SK-N-SH (cell line): ENCODE data around the gene MXRA8. TPM values are rescaled to one million over a fixed set of nuclear protein-coding genes. Genes with fewer than 3 reads are reported as not detected.

Experiments
- CTCF ChIA-PET: fragments of 300-600, 350-600 bp; formaldehyde crosslinking; extraction: SDS; loops from one replicate; lab custom pipeline; 2021; lab: Yijun Ruan, JAX
- POLR2A ChIA-PET: fragments of 350-600 bp; sonication (Branson Sonifier 250); formaldehyde crosslinking; extraction: SDS; loops from one replicate; lab custom pipeline; 2020; ENCODE audit warnings: antibody characterized with exemption, inconsistent platforms; lab: Yijun Ruan, JAX
- DNase-seq: peaks from one replicate; pipeline ENCODE4 v3.0.0; 2012
- H2AFZ ChIP-seq: fragments of 200-600 bp; sonication (generic); 2 replicates; pipeline ENCODE4 v1.8.1; 2016; ENCODE audit warnings: antibody characterized with exemption, mild to moderate bottlenecking, low read depth
- H3F3A ChIP-seq: fragments of 200-600 bp; sonication (generic); replicated peaks from 2 replicates; pipeline ENCODE3; 2016; ENCODE audit warnings: antibody characterized with exemption, mild to moderate bottlenecking; ENCODE audit not compliant: insufficient read depth
- H3K27ac ChIP-seq, 2 experiments: fragments of 200-500 bp in 1 of 2; fragments of 200-600 bp in 1 of 2; sonication (Bioruptor generic) in 1 of 2; sonication (generic), shearing (Covaris generic) in 1 of 2; 2 replicates each; pipeline versions ENCODE4 v1.5.1 to v1.6.1; 2014 to 2016; ENCODE audit warnings: low read depth in 2 of 2, inconsistent platforms in 1 of 2, low read length in 1 of 2, mild to moderate bottlenecking in 1 of 2, mixed read lengths in 1 of 2
- H3K27me3 ChIP-seq: fragments of 200-600 bp; sonication (generic), shearing (Covaris generic); 2 replicates; pipeline ENCODE4 v1.6.1; 2016; ENCODE audit warnings: mixed run types; ENCODE audit not compliant: insufficient read depth
- H3K36me3 ChIP-seq, 2 experiments: fragments of 200-500 bp in 1 of 2; fragments of 200-600 bp in 1 of 2; sonication (Bioruptor generic) in 1 of 2; sonication (generic) in 1 of 2; replicated peaks in 1 of 2; 2 replicates each; pipeline versions ENCODE3 to v1.5.1; 2014 to 2016; ENCODE audit warnings: low read length in 1 of 2, mild to moderate bottlenecking in 1 of 2; ENCODE audit not compliant: insufficient read depth in 2 of 2, control insufficient read depth in 1 of 2
- H3K4me1 ChIP-seq, 2 experiments: fragments of 200-500 bp in 1 of 2; fragments of 200-600 bp in 1 of 2; sonication (Bioruptor generic) in 1 of 2; sonication (generic), shearing (Covaris generic) in 1 of 2; 2 replicates each; pipeline versions ENCODE4 v1.5.1 to v1.6.1; 2014 to 2016; ENCODE audit warnings: low read depth in 1 of 2, low read length in 1 of 2, mixed run types in 1 of 2; ENCODE audit not compliant: insufficient read depth in 2 of 2, control insufficient read depth in 1 of 2
- H3K4me2 ChIP-seq: fragments of 200-600 bp; sonication (generic), shearing (Covaris generic); 2 replicates; pipeline ENCODE4 v1.6.1; 2017; ENCODE audit warnings: mixed run types
- H3K4me3 ChIP-seq, 2 experiments: fragments of 200-500 bp in 1 of 2; fragments of 200-600 bp in 1 of 2; sonication (Bioruptor generic) in 1 of 2; sonication (generic), shearing (Covaris generic) in 1 of 2; 2 replicates each; pipeline versions ENCODE4 v1.5.1 to v1.8.1; 2014 to 2016; ENCODE audit warnings: low read depth in 2 of 2, inconsistent platforms in 1 of 2, low read length in 1 of 2, mild to moderate bottlenecking in 1 of 2, mixed read lengths in 1 of 2, moderate library complexity in 1 of 2
- H3K79me2 ChIP-seq: fragments of 200-600 bp; sonication (generic); 2 replicates; pipeline ENCODE4 v1.8.1; 2017; ENCODE audit warnings: mild to moderate bottlenecking; ENCODE audit not compliant: insufficient read depth
- H3K9ac ChIP-seq: fragments of 200-600 bp; sonication (generic); 2 replicates; pipeline ENCODE4 v1.6.1; 2017; ENCODE audit warnings: mixed run types
- H3K9me2 ChIP-seq: fragments of 200-600 bp; sonication (generic); 2 replicates; pipeline ENCODE4 v1.6.1; 2017; ENCODE audit warnings: mixed run types
- H3K9me3 ChIP-seq: fragments of 200-600 bp; sonication (generic); 2 replicates; pipeline ENCODE4 v1.6.1; 2017; ENCODE audit warnings: mixed run types, mild to moderate bottlenecking, moderate library complexity
- H4K20me1 ChIP-seq: fragments of 200-600 bp; sonication (generic); 2 replicates; pipeline ENCODE4 v1.6.1; 2017; ENCODE audit warnings: mild to moderate bottlenecking, mixed run types; ENCODE audit not compliant: insufficient read depth
- ELF1 ChIP-seq: IDR thresholded peaks from 2 replicates; pipeline ENCODE4 v1.4.0; 2012
- EP300 ChIP-seq, 2 experiments: IDR thresholded peaks; 2 replicates each; pipeline versions ENCODE4 v1.4.0 to v1.6.1; 2012; ENCODE audit warnings: borderline replicate concordance in 1 of 2, low read depth in 1 of 2, low read length in 1 of 2
- EZH2phosphoT487 ChIP-seq: fragments of 200-600 bp; sonication (generic); IDR thresholded peaks from 2 replicates; pipeline ENCODE4 v1.6.1; 2017; ENCODE audit warnings: low read depth, mixed run types, mild to moderate bottlenecking, antibody characterized with exemption, moderate library complexity, borderline replicate concordance
- FOXJ3 ChIP-seq: sonication (generic); formaldehyde crosslinking; IDR thresholded peaks from 2 replicates; pipeline ENCODE4 v1.5.1; 2020; ENCODE audit warnings: mild to moderate bottlenecking, missing genetic modification reagents
- FOXM1 ChIP-seq: IDR thresholded peaks from 2 replicates; pipeline ENCODE4 v1.4.0; 2012; ENCODE audit warnings: low read depth, mild to moderate bottlenecking
- GABPA ChIP-seq: IDR thresholded peaks from 2 replicates; pipeline ENCODE4 v1.4.0; 2012; ENCODE audit warnings: low read depth, mild to moderate bottlenecking
- GATA2 ChIP-seq: sonication (generic); formaldehyde crosslinking; IDR thresholded peaks from 2 replicates; pipeline ENCODE4 v1.5.0; 2020; ENCODE audit warnings: mild to moderate bottlenecking, missing genetic modification reagents
- JUND ChIP-seq: IDR thresholded peaks from 2 replicates; pipeline ENCODE4 v1.4.0; 2012
- MXI1 ChIP-seq: IDR thresholded peaks from 2 replicates; pipeline ENCODE4 v1.6.1; 2012; ENCODE audit warnings: mild to moderate bottlenecking, low read depth, low read length, improper control_type of control experiment
- RCOR1 ChIP-seq: fragments of 150-350 bp; IDR thresholded peaks from 2 replicates; pipeline ENCODE4 v1.6.1; 2017; ENCODE audit warnings: antibody characterized with exemption, low read length
- SIN3A ChIP-seq: IDR thresholded peaks from 2 replicates; pipeline ENCODE4 v1.6.1; 2012; ENCODE audit warnings: low read depth, mild to moderate bottlenecking, low read length, moderate library complexity, borderline replicate concordance
- SMC3 ChIP-seq: IDR thresholded peaks from 2 replicates; pipeline ENCODE4 v1.6.1; 2012; ENCODE audit warnings: low read depth, low read length, improper control_type of control experiment
- TAF1 ChIP-seq: IDR thresholded peaks from 2 replicates; pipeline ENCODE4 v1.6.1; 2012; ENCODE audit warnings: low read depth, mild to moderate bottlenecking, low read length, moderate library complexity, borderline replicate concordance
- TCF12 ChIP-seq: IDR thresholded peaks from 2 replicates; pipeline ENCODE4 v1.4.0; 2012
- TEAD4 ChIP-seq: IDR thresholded peaks from 2 replicates; pipeline ENCODE4 v1.4.0; 2012; ENCODE audit warnings: mild to moderate bottlenecking, borderline replicate concordance; ENCODE audit not compliant: insufficient read depth
- WGBS: methylation state at CpG from one replicate; pipeline ENCODE4 v1.1.6; 2017; ENCODE audit warnings: low lambda C conversion rate; 5-methylcytosine and 5-hydroxymethylcytosine counted together
- polyA plus RNA-seq, 3 experiments: library from polyadenylated mRNA; depleted of rRNA; stranded (reverse); fragments of >200 nt; gene quantifications; 2 replicates each; pipeline ENCODE4 v1.2.3, GENCODE V29; 2012
- TF ChIP-seq, protein P1 (sequence below): fragments of 150-350 bp; IDR thresholded peaks from 2 replicates; pipeline ENCODE4 v1.6.1; 2016; ENCODE audit warnings: mild to moderate bottlenecking, low read depth, low read length
- TF ChIP-seq, protein P2 (sequence below): IDR thresholded peaks from 2 replicates; pipeline ENCODE4 v1.4.0; 2012; ENCODE audit warnings: low read depth
- TF ChIP-seq, protein P3 (sequence below): IDR thresholded peaks from 2 replicates; pipeline ENCODE4 v1.6.1; 2012; ENCODE audit warnings: mild to moderate bottlenecking, low read depth, low read length, moderate library complexity
- TF ChIP-seq, protein P4 (sequence below): IDR thresholded peaks from 2 replicates; pipeline ENCODE4 v1.4.0; 2012; ENCODE audit warnings: low read depth, borderline replicate concordance

Gene MXRA8
- polyA plus RNA-seq, 1 of the 3 experiments (the other 2 are of a cell fraction) = 2.5 TPM

DNA sequence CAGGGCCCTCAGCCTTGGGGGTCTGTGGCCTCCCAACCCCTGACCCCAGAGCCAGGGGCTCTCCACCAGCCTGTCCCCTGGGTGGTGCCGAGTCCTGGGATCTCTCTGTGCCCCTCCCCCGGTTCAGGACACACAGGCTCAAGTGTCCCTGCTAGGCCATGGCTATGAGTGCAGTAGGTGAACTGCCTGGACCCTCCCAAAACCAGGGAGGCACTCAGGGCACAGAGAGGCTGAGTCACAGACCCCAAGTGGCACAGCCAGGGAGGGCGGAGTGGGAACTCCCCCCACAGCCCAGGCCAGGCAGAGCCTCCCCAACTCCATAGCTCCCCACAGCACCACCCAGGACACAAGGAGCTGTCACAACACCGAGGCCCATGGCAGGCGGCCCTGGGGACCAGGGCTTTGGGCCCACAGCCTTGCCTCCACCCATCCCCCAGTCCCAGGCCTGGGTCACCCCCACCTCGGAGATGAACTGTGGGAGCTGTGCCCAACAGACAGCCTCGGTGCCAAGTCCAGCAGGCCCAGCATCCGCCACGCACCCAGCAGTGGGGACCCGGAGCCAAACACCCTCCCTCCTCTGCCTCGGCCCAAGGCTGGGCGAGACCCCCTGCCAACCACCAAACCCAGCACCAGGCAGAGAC lies 12.4 kb downstream of the MXRA8 start:
- Histone ChIP-seq H3F3A (no peaks in the 10 kb centered on the region), H3K79me2 (peaks cover 47% of the 10 kb centered on the region), H3K36me3 (no peaks in the 10 kb centered on the region), H4K20me1 (peaks cover 46% of the 10 kb centered on the region), H3K4me2 (no peak overlapping the region), H3K4me1 (peaks cover 0 to 19% of the 10 kb centered on the region in 2 experiments; a peak in 1 of 4 replicates), H2AFZ (no peak overlapping the region), H3K9me2 (no peaks in the 10 kb centered on the region), H3K27me3 (no peaks in the 10 kb centered on the region), H3K27ac (no peak overlapping the region), H3K9ac (no peak overlapping the region), H3K4me3 (no peak overlapping the region), H3K9me3 (no peaks in the 10 kb centered on the region)
- ChIA-PET CTCF (interaction anchor here (0.7 to 4.8 kb wide), 5 partner anchors 9 to 223 kb away, joined by 3 to 34 read pairs (median 3); no protein-coding TSS in a partner anchor), POLR2A (interaction anchor here (1.1 kb wide), 1 partner anchor 68 kb away, joined by 3 read pairs; no protein-coding TSS in a partner anchor)
- no CpG with 5 or more reads among the region's 12 CpGs for WGBS
- DNase-seq = no peak
- TF ChIP-seq TCF12 (no peak), RCOR1 (no peak), SMC3 (no peak), TAF1 (no peak), GABPA (no peak), JUND (no peak), SIN3A (no peak), ELF1 (no peak), TEAD4 (no peak)
- TF ChIP-seq, protein P1, sequence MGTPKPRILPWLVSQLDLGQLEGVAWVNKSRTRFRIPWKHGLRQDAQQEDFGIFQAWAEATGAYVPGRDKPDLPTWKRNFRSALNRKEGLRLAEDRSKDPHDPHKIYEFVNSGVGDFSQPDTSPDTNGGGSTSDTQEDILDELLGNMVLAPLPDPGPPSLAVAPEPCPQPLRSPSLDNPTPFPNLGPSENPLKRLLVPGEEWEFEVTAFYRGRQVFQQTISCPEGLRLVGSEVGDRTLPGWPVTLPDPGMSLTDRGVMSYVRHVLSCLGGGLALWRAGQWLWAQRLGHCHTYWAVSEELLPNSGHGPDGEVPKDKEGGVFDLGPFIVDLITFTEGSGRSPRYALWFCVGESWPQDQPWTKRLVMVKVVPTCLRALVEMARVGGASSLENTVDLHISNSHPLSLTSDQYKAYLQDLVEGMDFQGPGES = no peak
- TF ChIP-seq, protein P2, sequence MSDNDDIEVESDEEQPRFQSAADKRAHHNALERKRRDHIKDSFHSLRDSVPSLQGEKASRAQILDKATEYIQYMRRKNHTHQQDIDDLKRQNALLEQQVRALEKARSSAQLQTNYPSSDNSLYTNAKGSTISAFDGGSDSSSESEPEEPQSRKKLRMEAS = no peak

DNA sequence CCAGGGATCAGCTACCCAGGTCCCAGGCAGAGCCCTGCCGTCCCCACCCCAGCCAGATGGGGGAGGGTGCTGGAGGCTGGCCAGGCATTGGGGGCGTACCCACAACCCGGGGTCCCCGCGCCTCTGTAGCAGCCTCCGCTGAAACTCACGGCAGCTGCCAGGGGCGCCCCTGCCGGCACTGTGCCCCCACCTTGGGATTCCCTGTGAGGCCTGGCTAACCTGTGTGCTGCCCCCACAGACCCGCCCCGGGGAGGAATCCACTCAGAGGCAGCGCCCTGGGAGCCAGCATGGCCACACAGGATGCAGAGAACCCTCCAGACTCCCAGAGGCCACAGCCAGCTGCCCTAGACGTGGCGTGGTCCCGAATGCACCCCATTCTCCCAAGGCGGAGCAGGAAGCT lies 13.0 kb downstream of the MXRA8 start:
- no peak overlapping the region; the same call in 1 of the 2 replicates for H3K4me2 ChIP-seq
- ChIA-PET POLR2A (no interaction called here), CTCF (interaction anchor here (0.7 to 4.8 kb wide), 6 partner anchors 9 to 33 kb away, joined by 3 to 34 read pairs (median 8); no protein-coding TSS in a partner anchor)
- no peak overlapping the region for H3K27ac ChIP-seq
- no peak for DNase-seq
- no peaks in the 10 kb centered on the region for H3F3A ChIP-seq
- H3K4me3 ChIP-seq = no peak overlapping the region
- no peaks in the 10 kb centered on the region for H3K36me3 ChIP-seq
- no peaks in the 10 kb centered on the region for H3K9me2 ChIP-seq
- H3K4me1 ChIP-seq = peaks cover 0 to 19% of the 10 kb centered on the region in 2 experiments; a peak in 1 of 4 replicates
- H2AFZ ChIP-seq = no peak overlapping the region
- H4K20me1 ChIP-seq = peaks cover 50% of the 10 kb centered on the region
- H3K9me3 ChIP-seq = no peaks in the 10 kb centered on the region
- WGBS = no CpG with 5 or more reads among the region's 16 CpGs
- no peak overlapping the region for H3K9ac ChIP-seq
- no peaks in the 10 kb centered on the region for H3K27me3 ChIP-seq
- peaks cover 47% of the 10 kb centered on the region for H3K79me2 ChIP-seq
- no peak for TF ChIP-seq EP300 (IDR thresholded peaks at IDR 0.05; ENCODE audit: borderline replicate concordance in 1 of 2, low read depth in 1 of 2, low read length in 1 of 2)
- no peak for TF ChIP-seq GATA2 (CRISPR knock-in tag)
- TF ChIP-seq MXI1 = no peak
- TF ChIP-seq FOXJ3 (CRISPR knock-in tag) = no peak
- TF ChIP-seq RCOR1 = no peak
- no peak for TF ChIP-seq FOXM1
- no peak for TF ChIP-seq EZH2phosphoT487
- TF ChIP-seq, protein P3, sequence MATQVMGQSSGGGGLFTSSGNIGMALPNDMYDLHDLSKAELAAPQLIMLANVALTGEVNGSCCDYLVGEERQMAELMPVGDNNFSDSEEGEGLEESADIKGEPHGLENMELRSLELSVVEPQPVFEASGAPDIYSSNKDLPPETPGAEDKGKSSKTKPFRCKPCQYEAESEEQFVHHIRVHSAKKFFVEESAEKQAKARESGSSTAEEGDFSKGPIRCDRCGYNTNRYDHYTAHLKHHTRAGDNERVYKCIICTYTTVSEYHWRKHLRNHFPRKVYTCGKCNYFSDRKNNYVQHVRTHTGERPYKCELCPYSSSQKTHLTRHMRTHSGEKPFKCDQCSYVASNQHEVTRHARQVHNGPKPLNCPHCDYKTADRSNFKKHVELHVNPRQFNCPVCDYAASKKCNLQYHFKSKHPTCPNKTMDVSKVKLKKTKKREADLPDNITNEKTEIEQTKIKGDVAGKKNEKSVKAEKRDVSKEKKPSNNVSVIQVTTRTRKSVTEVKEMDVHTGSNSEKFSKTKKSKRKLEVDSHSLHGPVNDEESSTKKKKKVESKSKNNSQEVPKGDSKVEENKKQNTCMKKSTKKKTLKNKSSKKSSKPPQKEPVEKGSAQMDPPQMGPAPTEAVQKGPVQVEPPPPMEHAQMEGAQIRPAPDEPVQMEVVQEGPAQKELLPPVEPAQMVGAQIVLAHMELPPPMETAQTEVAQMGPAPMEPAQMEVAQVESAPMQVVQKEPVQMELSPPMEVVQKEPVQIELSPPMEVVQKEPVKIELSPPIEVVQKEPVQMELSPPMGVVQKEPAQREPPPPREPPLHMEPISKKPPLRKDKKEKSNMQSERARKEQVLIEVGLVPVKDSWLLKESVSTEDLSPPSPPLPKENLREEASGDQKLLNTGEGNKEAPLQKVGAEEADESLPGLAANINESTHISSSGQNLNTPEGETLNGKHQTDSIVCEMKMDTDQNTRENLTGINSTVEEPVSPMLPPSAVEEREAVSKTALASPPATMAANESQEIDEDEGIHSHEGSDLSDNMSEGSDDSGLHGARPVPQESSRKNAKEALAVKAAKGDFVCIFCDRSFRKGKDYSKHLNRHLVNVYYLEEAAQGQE = no peak
- TF ChIP-seq, protein P1 = no peak
- TF ChIP-seq, protein P4, sequence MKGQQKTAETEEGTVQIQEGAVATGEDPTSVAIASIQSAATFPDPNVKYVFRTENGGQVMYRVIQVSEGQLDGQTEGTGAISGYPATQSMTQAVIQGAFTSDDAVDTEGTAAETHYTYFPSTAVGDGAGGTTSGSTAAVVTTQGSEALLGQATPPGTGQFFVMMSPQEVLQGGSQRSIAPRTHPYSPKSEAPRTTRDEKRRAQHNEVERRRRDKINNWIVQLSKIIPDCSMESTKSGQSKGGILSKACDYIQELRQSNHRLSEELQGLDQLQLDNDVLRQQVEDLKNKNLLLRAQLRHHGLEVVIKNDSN = no peak
- no peak for TF ChIP-seq TAF1
- no peak for TF ChIP-seq SMC3
